Measurements from ENCODE around the gene IL16.
A peak's percentile ranks its signal among the peaks of the same experiment; 100 is the strongest.
"Not testable (repeated sequence)": the region's sequence is repeated elsewhere in the genome, so short reads cannot be mapped to it uniquely, and the experiment has no call there.

Gene IL16

GRCh38 chr15:81338170-81339007, 141.7 kb downstream of the IL16 start:
- peak; percentile 53 for DNase-seq (ENCODE audit: low spot score)

- DNase-seq (ENCODE audit: low spot score) = no peak
Observed at GRCh38 chr15:81339321-81339720, 142.6 kb downstream of the IL16 start.

GRCh38 chr15:81339851-81340250, 143.2 kb downstream of the IL16 start:
- DNase-seq (ENCODE audit: low spot score) = no peak

GRCh38 chr15:81341351-81341750, 144.7 kb downstream of the IL16 start:
- no peak for DNase-seq (ENCODE audit: low spot score)

GRCh38 chr15:81343371-81343770, 146.7 kb downstream of the IL16 start:
- DNase-seq (ENCODE audit: low spot score) = no peak

- DNase-seq (ENCODE audit: low spot score) = no peak
Observed at GRCh38 chr15:81346611-81347010, 149.9 kb downstream of the IL16 start.

GRCh38 chr15:81347910-81348309, 151.2 kb downstream of the IL16 start:
- no peak for DNase-seq (ENCODE audit: low spot score)

GRCh38 chr15:81348691-81349090, 152.0 kb downstream of the IL16 start:
- not testable (repeated sequence) for DNase-seq (ENCODE audit: low spot score)

GRCh38 chr15:81349271-81349670, 152.6 kb downstream of the IL16 start:
- DNase-seq (ENCODE audit: low spot score) = no peak

- no peak for DNase-seq (ENCODE audit: low spot score)
Observed at GRCh38 chr15:81351651-81352050, 155.0 kb downstream of the IL16 start.

- no peak for DNase-seq (ENCODE audit: low spot score)
Observed at GRCh38 chr15:81356252-81356651, 159.6 kb downstream of the IL16 start.

- DNase-seq (ENCODE audit: low spot score) = no peak
Observed at GRCh38 chr15:81357180-81357686, 160.6 kb downstream of the IL16 start.

GRCh38 chr15:81358248-81358647, 161.6 kb downstream of the IL16 start:
- DNase-seq (ENCODE audit: low spot score) = no peak

- DNase-seq (ENCODE audit: low spot score) = no peak
Observed at GRCh38 chr15:81360491-81360890, 163.8 kb downstream of the IL16 start.

- DNase-seq (ENCODE audit: low spot score) = no peak
Observed at GRCh38 chr15:81361891-81362290, 165.2 kb downstream of the IL16 start.

- peak; percentile 3 for DNase-seq (ENCODE audit: low spot score)
Observed at GRCh38 chr15:81362790-81363189, 166.1 kb downstream of the IL16 start.

GRCh38 chr15:81363276-81363675, 166.6 kb downstream of the IL16 start:
- no peak for DNase-seq (ENCODE audit: low spot score)
